Neural cell (in vitro differentiated cells): ENCODE results near the gene ING5. TPM values are rescaled to one million over a fixed set of nuclear protein-coding genes. Genes with fewer than 3 reads are reported as not detected.

Source experiments
- H2AFZ ChIP-seq: fragments of 200-600, 300-800 bp; sonication (generic), shearing (Covaris generic); 2 replicates; pipeline ENCODE4 v1.6.0; 2014; ENCODE audit warnings: low read depth, mild to moderate bottlenecking, antibody characterized with exemption, low read length, moderate library complexity
- H3F3A ChIP-seq: fragments of 200-600 bp; shearing (Covaris generic); 2 replicates; pipeline ENCODE4 v1.6.1; 2016; ENCODE audit warnings: mild to moderate bottlenecking, moderate library complexity, mixed read lengths, antibody characterized with exemption, low read length; ENCODE audit not compliant: insufficient read depth, poor library complexity, severe bottlenecking
- H3K27ac ChIP-seq: fragments of 200-600, 300-800 bp; sonication (generic), shearing (Covaris generic); 2 replicates; pipeline ENCODE4 v1.5.1; 2014; ENCODE audit warnings: mild to moderate bottlenecking, low read length, moderate library complexity
- H3K27me3 ChIP-seq: fragments of 300-800, 200-600 bp; sonication (generic), shearing (Covaris generic); 2 replicates; pipeline ENCODE4 v1.6.0; 2014; ENCODE audit warnings: mild to moderate bottlenecking, low read depth, low read length, moderate library complexity; ENCODE audit not compliant: insufficient read depth
- H3K36me3 ChIP-seq: fragments of 300-800, 200-600 bp; sonication (generic), shearing (Covaris generic); 2 replicates; pipeline ENCODE4 v1.5.1; 2014; ENCODE audit warnings: mild to moderate bottlenecking, antibody characterized with exemption, low read length, moderate library complexity; ENCODE audit not compliant: insufficient read depth
- H3K4me2 ChIP-seq: fragments of 300-800, 200-600 bp; sonication (generic), shearing (Covaris generic); 2 replicates; pipeline ENCODE4 v1.6.0; 2014; ENCODE audit warnings: mild to moderate bottlenecking, low read length
- H3K4me3 ChIP-seq: fragments of 300-800, 200-600 bp; sonication (generic), shearing (Covaris generic); 2 replicates; pipeline ENCODE4 v1.5.1; 2014; ENCODE audit warnings: mild to moderate bottlenecking, low read length, moderate library complexity
- H3K79me2 ChIP-seq: fragments of 200-600 bp; shearing (Covaris generic); replicated peaks from 2 replicates; pipeline ENCODE4 v1.6.0; 2014; ENCODE audit warnings: mild to moderate bottlenecking, low read length, moderate library complexity; ENCODE audit not compliant: insufficient read depth
- H3K9ac ChIP-seq: fragments of 300-800, 200-600 bp; sonication (generic), shearing (Covaris generic); 2 replicates; pipeline ENCODE4 v1.6.1; 2016; ENCODE audit warnings: mild to moderate bottlenecking, low read length, mixed read lengths
- H3K9me2 ChIP-seq: fragments of 200-600 bp; shearing (Covaris generic); 2 replicates; pipeline ENCODE4 v1.6.1; 2016; ENCODE audit warnings: mild to moderate bottlenecking, low read length, mixed read lengths; ENCODE audit not compliant: insufficient read depth
- H3K9me3 ChIP-seq: fragments of 200-600, 300-800 bp; sonication (generic), shearing (Covaris generic); 2 replicates; pipeline ENCODE4 v1.6.1; 2016; ENCODE audit warnings: mild to moderate bottlenecking, mixed run types, low read length, moderate library complexity, mixed read lengths
- H4K20me1 ChIP-seq: fragments of 200-600 bp; shearing (Covaris generic); 2 replicates; pipeline ENCODE4 v1.6.1; 2016; ENCODE audit warnings: mild to moderate bottlenecking, mixed run types; ENCODE audit not compliant: insufficient read depth
- CTCF ChIP-seq: fragments of 450-650 bp; IDR thresholded peaks from 2 replicates; pipeline ENCODE4 v1.5.1; 2014; ENCODE audit warnings: antibody characterized with exemption, mild to moderate bottlenecking, moderate library complexity; ENCODE audit not compliant: poor library complexity, severe bottlenecking
- EP300 ChIP-seq: fragments of 450-650 bp; conservative IDR thresholded peaks from 2 replicates; pipeline ENCODE4 v1.6.1; 2014; ENCODE audit warnings: antibody characterized with exemption, mild to moderate bottlenecking, moderate library complexity; ENCODE audit not compliant: poor library complexity, severe bottlenecking
- EZH2 ChIP-seq: fragments of 200-600, 300-800 bp; shearing (Covaris generic), sonication (generic); IDR thresholded peaks from 2 replicates; pipeline ENCODE4 v1.6.1; 2014; ENCODE audit warnings: antibody characterized with exemption, low read length, borderline replicate concordance, mild to moderate bottlenecking; ENCODE audit not compliant: insufficient read depth, poor library complexity, severe bottlenecking
- MXI1 ChIP-seq: fragments of 450-650 bp; conservative IDR thresholded peaks from 2 replicates; pipeline ENCODE4 v1.6.1; 2014; ENCODE audit warnings: antibody characterized with exemption, mild to moderate bottlenecking; ENCODE audit not compliant: poor library complexity, severe bottlenecking
- POLR2AphosphoS5 ChIP-seq: IDR thresholded peaks from 2 replicates; pipeline ENCODE4 v1.6.1; 2012
- RAD21 ChIP-seq: fragments of 450-650 bp; conservative IDR thresholded peaks from 2 replicates; pipeline ENCODE4 v1.6.1; 2014; ENCODE audit warnings: antibody characterized with exemption, mild to moderate bottlenecking, moderate library complexity
- REST ChIP-seq: IDR thresholded peaks from 2 replicates; pipeline ENCODE4 v1.6.1; 2012; ENCODE audit warnings: borderline replicate concordance
- SMC3 ChIP-seq: fragments of 450-650 bp; conservative IDR thresholded peaks from 2 replicates; pipeline ENCODE4 v1.6.1; 2014; ENCODE audit warnings: antibody characterized with exemption, mild to moderate bottlenecking, moderate library complexity; ENCODE audit not compliant: poor library complexity
- TAF1 ChIP-seq: IDR thresholded peaks from 2 replicates; pipeline ENCODE4 v1.6.1; 2012; ENCODE audit warnings: low read depth
- polyA plus RNA-seq: library from polyadenylated mRNA; depleted of rRNA; stranded (reverse); fragments of >200 nt; gene quantifications from 2 replicates; pipeline ENCODE4 v1.2.3, GENCODE V29; 2014

Gene ING5
- polyA plus RNA-seq, 1 donor from 2014 or later = 22.8 TPM

- TF ChIP-seq REST = no peak
- no peak for TF ChIP-seq EZH2
- TF ChIP-seq MXI1 = no peak
- no peak for TF ChIP-seq POLR2AphosphoS5
- TF ChIP-seq EP300 = no peak
- no peak for TF ChIP-seq SMC3
- no peak for TF ChIP-seq RAD21
- no peak for TF ChIP-seq CTCF
- no peak for TF ChIP-seq TAF1
- Histone ChIP-seq H3K4me2 (no peak overlapping the region), H2AFZ (no peak overlapping the region), H3K36me3 (peaks cover 6% of the 10 kb centered on the region), H3K79me2 (no peaks in the 10 kb centered on the region), H3K27ac (no peak overlapping the region), H3K4me3 (no peak overlapping the region), H3K27me3 (no peaks in the 10 kb centered on the region), H3K9me3 (no peaks in the 10 kb centered on the region), H3F3A (no peaks in the 10 kb centered on the region), H3K9me2 (no peaks in the 10 kb centered on the region), H4K20me1 (no peaks in the 10 kb centered on the region), H3K9ac (no peak overlapping the region)
Observed at GRCh38 chr2:241670333-241671110, 31.3 kb upstream of the ING5 start.

DNA sequence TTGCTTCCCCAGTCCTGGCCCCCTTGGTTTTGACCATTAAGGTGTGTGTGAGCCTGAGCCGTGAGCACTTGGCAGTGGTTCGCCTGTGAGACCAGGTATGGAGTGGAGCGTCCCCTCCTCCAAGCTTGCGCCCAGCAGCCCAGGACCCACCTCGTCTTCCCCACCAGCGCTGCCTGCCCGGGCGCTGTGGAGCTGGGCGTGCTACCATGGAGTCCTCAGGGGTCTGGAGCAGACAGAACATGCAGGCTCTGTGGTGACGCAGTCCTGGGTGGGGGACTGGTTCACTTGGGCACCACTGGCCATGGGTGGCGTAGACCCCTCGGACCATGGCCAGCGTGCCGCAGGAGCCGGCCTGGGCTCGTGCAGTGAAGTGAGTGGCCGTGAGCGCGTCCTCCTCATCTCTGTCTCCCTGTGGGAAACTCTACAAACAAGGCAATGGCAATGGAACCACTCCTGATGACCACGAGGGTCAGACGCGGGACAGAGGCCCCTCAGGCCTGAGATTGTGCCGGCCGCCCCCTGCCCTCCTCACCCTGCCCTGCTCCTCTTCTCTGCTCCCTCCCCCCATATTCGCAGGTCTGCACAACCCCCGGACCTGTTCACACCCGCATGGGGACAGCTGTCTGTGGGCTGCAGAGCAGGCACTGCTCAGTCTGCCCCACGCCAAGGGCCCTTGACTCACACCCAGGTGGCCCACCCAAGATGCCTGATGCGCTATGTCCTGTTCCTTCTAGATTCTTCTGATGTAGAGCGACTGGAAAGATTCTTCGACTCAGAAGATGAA, 30.2 kb upstream of the ING5 start:
- H3K27me3 ChIP-seq = no peaks in the 10 kb centered on the region
- no peaks in the 10 kb centered on the region for H3K9me2 ChIP-seq
- H3K4me2 ChIP-seq = no peak overlapping the region
- H3K4me3 ChIP-seq = no peak overlapping the region
- TF ChIP-seq SMC3 (no peak), REST (no peak), EP300 (no peak), RAD21 (no peak), POLR2AphosphoS5 (no peak), TAF1 (no peak), MXI1 (no peak), CTCF (no peak), EZH2 (no peak)
- H2AFZ ChIP-seq = no peak overlapping the region
- no peaks in the 10 kb centered on the region for H3K79me2 ChIP-seq
- H3K9me3 ChIP-seq = no peaks in the 10 kb centered on the region
- H4K20me1 ChIP-seq = no peaks in the 10 kb centered on the region
- H3K27ac ChIP-seq = no peak overlapping the region
- H3K36me3 ChIP-seq = peaks cover 6% of the 10 kb centered on the region
- no peaks in the 10 kb centered on the region for H3F3A ChIP-seq
- H3K9ac ChIP-seq = no peak overlapping the region
